Type B pancreatic cell (in vitro differentiated cells): ENCODE measurements around the gene ZNF513. TPM values are rescaled to one million over a fixed set of nuclear protein-coding genes. Genes with fewer than 3 reads are reported as not detected.

Experiments
- DNase-seq: peaks from one replicate; pipeline ENCODE4 v3.0.0; 2021; ENCODE audit warnings: mixed read lengths; ENCODE audit not compliant: unreplicated experiment; ENCODE audit errors: extremely low spot score
- H3K27ac Mint-ChIP-seq: 2 replicates; pipeline ENCODE4 v1.8.0; 2021; ENCODE audit warnings: mild to moderate bottlenecking, mixed read lengths
- H3K27me3 Mint-ChIP-seq: 2 replicates; pipeline ENCODE4 v1.8.0; 2021; ENCODE audit warnings: mixed read lengths
- H3K36me3 Mint-ChIP-seq: 2 replicates; pipeline ENCODE4 v1.8.0; 2021; ENCODE audit warnings: mixed read lengths
- H3K4me1 Mint-ChIP-seq: one replicate; pipeline ENCODE4 v1.8.0; 2021; ENCODE audit warnings: mixed read lengths; ENCODE audit not compliant: unreplicated experiment
- H3K4me3 Mint-ChIP-seq: 2 replicates; pipeline ENCODE4 v1.8.0; 2021; ENCODE audit warnings: mild to moderate bottlenecking, mixed read lengths
- H3K9me3 Mint-ChIP-seq: 2 replicates; pipeline ENCODE4 v1.8.0; 2021; ENCODE audit warnings: mixed read lengths
- CTCF ChIP-seq: fragments of 200-600 bp; sonication (generic); conservative IDR thresholded peaks from 2 replicates; pipeline ENCODE4 v1.5.0; 2021; ENCODE audit warnings: antibody characterized with exemption, mild to moderate bottlenecking
- total RNA-seq: library from RNA; stranded (reverse); gene quantifications from 2 replicates; pipeline ENCODE4 v1.2.1, GENCODE V29; 2021; ENCODE audit warnings: low replicate concordance

Gene ZNF513
- total RNA-seq, 1 donor from 2014 or later = 25.3 TPM

- H3K36me3 Mint-ChIP-seq = peaks cover 15% of the 10 kb centered on the region
- no peaks in the 10 kb centered on the region for H3K27me3 Mint-ChIP-seq
- DNase-seq = no peak
- H3K27ac Mint-ChIP-seq = no peak overlapping the region
- no peaks in the 10 kb centered on the region for H3K9me3 Mint-ChIP-seq
- H3K4me3 Mint-ChIP-seq = no peak overlapping the region
- TF ChIP-seq CTCF = no peak
- no peaks in the 10 kb centered on the region for H3K4me1 Mint-ChIP-seq
These were observed 44.4 kb downstream of the ZNF513 start for GRCh38 chr2:27336173-27336572.

- Mint-ChIP-seq H3K9me3 (no peaks in the 10 kb centered on the region), H3K36me3 (peaks cover 15% of the 10 kb centered on the region), H3K27ac (no peak overlapping the region), H3K4me1 (no peaks in the 10 kb centered on the region), H3K27me3 (no peaks in the 10 kb centered on the region), H3K4me3 (no peak overlapping the region)
- no peak for DNase-seq
- TF ChIP-seq CTCF = no peak
These were observed 45.2 kb downstream of the ZNF513 start for GRCh38 chr2:27335311-27335710.

Other genes starting within 250 kb of the ZNF513 start
- gene PREB, start 246.1 kb downstream of the ZNF513 start, total RNA-seq = 52.3 and 53.6 TPM in 2 replicates
- not detected in 2 replicates for gene PRR30, start 241.3 kb downstream of the ZNF513 start, total RNA-seq
- gene TCF23, start 231.7 kb downstream of the ZNF513 start, total RNA-seq = not detected in 2 replicates
- gene ATRAID, start 168.7 kb downstream of the ZNF513 start, total RNA-seq = 97.4 and 103 TPM in 2 replicates
- 63.6 and 76.3 TPM in 2 replicates for gene SLC5A6, start 168.5 kb downstream of the ZNF513 start, total RNA-seq
- 51.6 and 85.1 TPM in 2 replicates for gene CAD, start 163.4 kb downstream of the ZNF513 start, total RNA-seq
- gene SLC30A3, start 117.7 kb downstream of the ZNF513 start, total RNA-seq = 0.19 and 0.53 TPM in 2 replicates
- not detected in 2 replicates for gene DNAJC5G, start 105.3 kb downstream of the ZNF513 start, total RNA-seq
- gene TRIM54, start 98.3 kb downstream of the ZNF513 start, total RNA-seq = not detected in 2 replicates
- 0.74 and 4.1 TPM in 2 replicates for gene UCN, start 72.3 kb downstream of the ZNF513 start, total RNA-seq
- 48.9 and 62.4 TPM in 2 replicates for gene MPV17, start 57.6 kb downstream of the ZNF513 start, total RNA-seq
- gene GTF3C2, start 24.0 kb downstream of the ZNF513 start, total RNA-seq = 74.2 and 76.5 TPM in 2 replicates
- 43.9 and 56.0 TPM in 2 replicates for gene EIF2B4, start 10.4 kb downstream of the ZNF513 start, total RNA-seq
- gene SNX17, start 10.1 kb downstream of the ZNF513 start, total RNA-seq = 74.7 and 94.3 TPM in 2 replicates
- gene PPM1G, start 28.9 kb upstream of the ZNF513 start, total RNA-seq = 80.4 and 95.3 TPM in 2 replicates
- 96.7 and 105 TPM in 2 replicates for gene NRBP1, start 47.9 kb upstream of the ZNF513 start, total RNA-seq
- 12.4 and 23.9 TPM in 2 replicates for gene KRTCAP3, start 61.6 kb upstream of the ZNF513 start, total RNA-seq
- gene IFT172, start 109.0 kb upstream of the ZNF513 start, total RNA-seq = 17.5 and 54.1 TPM in 2 replicates
- gene FNDC4, start 114.5 kb upstream of the ZNF513 start, total RNA-seq = 3.9 and 11.7 TPM in 2 replicates
- 0.65 and 2.2 TPM in 2 replicates for gene GCKR, start 116.1 kb upstream of the ZNF513 start, total RNA-seq
- gene ZNF512, start 202.3 kb upstream of the ZNF513 start, total RNA-seq = 35.2 and 64.7 TPM in 2 replicates
- gene CCDC121, start 248.3 kb upstream of the ZNF513 start, total RNA-seq = 5.5 and 5.6 TPM in 2 replicates
- 32.5 and 39.0 TPM in 2 replicates for gene GPN1, start 248.3 kb upstream of the ZNF513 start, total RNA-seq